Inflammatory macrophage (primary cell): Measurements from ENCODE around the gene INSIG1.

ENCODE experiments used
- DNase-seq, 2 donors: peaks; one replicate each; pipeline ENCODE4 v3.0.0-alpha.2; 2020 to 2022

Gene INSIG1

GRCh38 chr7:155352076-155352752 lies 54.5 kb downstream of the INSIG1 start:
- no peak for DNase-seq

GRCh38 chr7:155352753-155353115 lies 55.1 kb downstream of the INSIG1 start:
- DNase-seq = no peak

DNA sequence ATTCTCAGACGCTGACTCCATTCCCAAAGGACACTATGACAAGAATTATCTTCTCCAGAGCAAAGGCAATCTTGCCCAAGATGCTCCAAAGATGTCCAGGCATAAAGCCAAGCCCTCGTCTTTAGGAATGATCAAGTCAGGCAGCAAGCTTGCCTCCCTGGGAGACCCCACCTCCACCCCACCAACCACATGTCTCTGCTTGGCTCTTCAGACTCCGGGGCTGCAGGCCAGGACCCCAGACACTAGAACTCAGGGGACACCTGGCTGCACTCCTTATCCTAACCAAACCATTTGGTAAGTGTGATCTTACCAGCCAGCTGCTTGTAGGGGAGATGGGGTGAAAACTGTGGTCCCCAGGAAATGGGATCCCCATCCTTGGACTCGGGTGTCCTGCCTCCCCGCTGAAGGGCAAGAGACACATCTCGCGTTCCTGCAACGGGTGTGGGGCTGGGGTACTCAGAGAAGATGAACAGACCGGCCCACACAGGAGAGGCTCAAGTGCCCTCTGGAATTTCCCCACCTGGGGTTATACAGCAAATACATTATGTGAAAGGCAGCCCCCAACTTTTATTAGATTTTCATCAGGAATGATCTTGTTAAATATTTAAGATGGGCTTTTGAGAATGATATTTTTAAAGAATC lies 55.7 kb downstream of the INSIG1 start:
- no peak for DNase-seq

DNA sequence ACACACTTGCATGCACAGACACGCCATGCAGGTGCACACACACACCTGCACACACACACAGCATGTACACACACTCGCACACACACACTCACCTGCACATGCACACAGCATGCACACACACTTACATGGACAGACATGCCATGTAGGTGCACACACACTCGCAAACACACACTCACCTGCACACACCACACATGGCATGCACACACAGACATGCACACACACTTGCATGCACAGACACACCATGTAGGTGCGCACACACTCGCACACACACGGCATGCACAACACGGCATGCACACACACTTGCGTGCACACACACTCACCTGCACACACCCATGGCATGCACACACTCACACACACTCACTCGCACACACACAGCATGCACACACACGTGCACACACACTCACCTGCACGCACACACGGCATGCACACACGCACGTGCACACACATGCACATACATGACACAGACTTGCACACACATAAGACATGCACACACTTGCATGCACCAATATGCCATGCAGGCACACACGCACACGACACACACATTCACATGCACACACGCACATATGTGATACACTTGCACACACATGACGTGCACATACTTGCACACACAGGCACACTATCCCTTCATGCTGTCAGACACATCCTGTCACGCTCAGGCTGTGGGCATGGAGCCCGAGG lies 56.8 kb downstream of the INSIG1 start:
- no peak for DNase-seq

- no peak for DNase-seq
These were observed 57.5 kb downstream of the INSIG1 start for GRCh38 chr7:155355176-155355575.

GRCh38 chr7:155355745-155356144 lies 58.1 kb downstream of the INSIG1 start:
- no peak for DNase-seq

- peak; percentile 23 to 29 for DNase-seq
These were observed 58.8 kb downstream of the INSIG1 start for GRCh38 chr7:155356323-155357105.

DNA sequence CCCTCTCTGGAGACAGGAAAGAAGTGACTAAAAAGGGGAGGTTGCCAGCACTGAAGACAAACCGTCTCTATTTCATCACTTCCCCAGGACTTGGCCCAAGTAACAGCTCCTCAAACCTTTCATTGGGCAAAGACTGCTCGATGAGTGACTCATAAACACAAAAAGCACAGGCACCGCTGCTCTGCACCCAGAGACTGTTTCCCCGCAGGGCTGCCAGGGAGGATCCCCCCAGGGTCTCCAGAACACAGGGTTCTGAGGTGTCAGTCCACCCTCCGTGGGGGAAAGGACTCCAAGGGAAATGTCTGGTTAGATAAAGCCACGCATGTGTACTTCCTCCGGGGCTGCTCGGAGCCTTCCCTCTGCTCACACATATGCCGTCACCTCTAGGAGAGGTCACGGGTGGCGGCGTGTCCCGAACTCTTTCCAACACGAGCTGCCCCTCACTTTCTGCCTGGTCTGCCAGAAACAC lies 59.9 kb downstream of the INSIG1 start:
- DNase-seq = peak; percentile 83 to 88

- peak in 1 of 2 donors; percentile 15 for DNase-seq
These were observed 60.6 kb downstream of the INSIG1 start for GRCh38 chr7:155358066-155358947.

GRCh38 chr7:155358948-155359712 lies 61.5 kb downstream of the INSIG1 start:
- DNase-seq = no peak
